Muscle of leg (tissue), 11 donors: ENCODE data around the gene CST1. TPM values are rescaled to one million over a fixed set of nuclear protein-coding genes. Genes with fewer than 3 reads are reported as not detected.
"Not testable (repeated sequence)": the region's sequence is repeated elsewhere in the genome, so short reads cannot be mapped to it uniquely, and the experiment has no call there.

Source experiments
- DNase-seq: peaks from one replicate; pipeline ENCODE4 v3.0.0; 2013
- H3K27ac ChIP-seq: one replicate; pipeline ENCODE4 v1.5.1; 2013; ENCODE audit warnings: mild to moderate bottlenecking, low read length, control low read depth
- H3K27me3 ChIP-seq: one replicate; pipeline ENCODE4 v1.6.1; 2013; ENCODE audit warnings: low read length; ENCODE audit not compliant: control insufficient read depth, insufficient read depth
- H3K36me3 ChIP-seq: one replicate; pipeline ENCODE4 v1.6.1; 2013; ENCODE audit warnings: low read length; ENCODE audit not compliant: control insufficient read depth, insufficient read depth
- H3K4me1 ChIP-seq: one replicate; pipeline ENCODE4 v1.6.1; 2013; ENCODE audit warnings: low read length; ENCODE audit not compliant: control insufficient read depth, insufficient read depth
- H3K4me3 ChIP-seq: one replicate; pipeline ENCODE4 v1.5.1; 2013; ENCODE audit warnings: low read length, control low read depth
- H3K9me3 ChIP-seq: replicated peaks from 2 replicates; pipeline ENCODE4 v1.6.1; 2013; ENCODE audit warnings: low read depth, low read length; ENCODE audit not compliant: control insufficient read depth
- WGBS: methylation state at CpG from one replicate; pipeline ENCODE4 v1.1.5; 2013; ENCODE audit warnings: missing lambda C conversion rate; ENCODE audit not compliant: insufficient coverage; 5-methylcytosine and 5-hydroxymethylcytosine counted together
- polyA plus RNA-seq, 8 donors: library from polyadenylated mRNA; unstranded; fragments of 120-200 nt; gene quantifications; one replicate each; pipeline versions ENCODE4 v1.2.1 to v1.2.3, GENCODE V29; 2013; ENCODE audit warnings: inconsistent platforms in 1 of 8, low replicate concordance in 1 of 8; ENCODE audit not compliant: insufficient read length in 8 of 8, insufficient read depth in 1 of 8
- total RNA-seq: library from RNA; stranded (reverse); fragments of 120-200 nt; gene quantifications from one replicate; pipeline ENCODE4 v1.2.4, GENCODE V29; 2013

CST1 gene
- total and polyA plus RNA-seq, 9 donors: not detected

DNA sequence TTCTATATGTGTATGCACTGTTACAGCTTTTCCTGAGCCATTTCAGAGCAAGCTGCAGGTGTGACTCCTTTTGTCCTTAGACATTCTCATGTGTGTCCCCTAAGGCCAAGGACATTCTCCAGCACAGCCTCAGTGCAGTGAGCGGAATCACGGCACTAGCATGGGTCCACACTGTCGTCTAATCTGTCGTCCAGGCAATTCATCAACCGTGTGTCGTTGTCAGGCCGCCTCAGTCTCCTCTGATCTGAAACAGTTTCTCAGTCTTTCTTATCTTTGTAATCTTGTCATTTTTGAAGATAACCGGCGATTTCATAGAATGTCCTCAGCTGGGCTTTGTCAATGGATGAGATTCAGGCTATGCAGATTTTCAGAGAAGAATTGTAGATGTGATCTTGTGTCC, 31.4 kb downstream of the CST1 start:
- not testable (repeated sequence) for H3K4me3 ChIP-seq, H3K36me3 ChIP-seq, H3K27ac ChIP-seq, H3K27me3 ChIP-seq, H3K9me3 ChIP-seq, H3K4me1 ChIP-seq, DNase-seq
- 68% methylated on average over 6 of the region's 9 CpGs for WGBS

DNA sequence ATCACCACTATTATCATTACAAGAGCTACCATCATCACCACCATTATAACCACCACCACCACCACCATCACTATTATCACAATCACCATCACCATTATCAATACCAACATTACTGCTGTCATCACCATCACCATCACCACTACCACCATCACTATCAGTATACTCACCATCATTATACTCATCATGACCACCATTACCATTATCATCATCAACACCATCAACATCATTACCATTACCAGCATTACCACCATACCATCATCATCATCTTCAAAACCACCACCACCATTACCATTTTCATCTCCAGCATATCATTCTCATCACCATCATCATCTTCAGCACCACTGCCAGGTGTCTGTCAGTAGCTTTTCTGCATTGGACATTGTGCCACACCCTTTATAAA, 39.0 kb downstream of the CST1 start:
- H3K4me1 ChIP-seq, H3K4me3 ChIP-seq, H3K36me3 ChIP-seq, DNase-seq, H3K9me3 ChIP-seq, H3K27me3 ChIP-seq, H3K27ac ChIP-seq: not testable (repeated sequence)

DNA sequence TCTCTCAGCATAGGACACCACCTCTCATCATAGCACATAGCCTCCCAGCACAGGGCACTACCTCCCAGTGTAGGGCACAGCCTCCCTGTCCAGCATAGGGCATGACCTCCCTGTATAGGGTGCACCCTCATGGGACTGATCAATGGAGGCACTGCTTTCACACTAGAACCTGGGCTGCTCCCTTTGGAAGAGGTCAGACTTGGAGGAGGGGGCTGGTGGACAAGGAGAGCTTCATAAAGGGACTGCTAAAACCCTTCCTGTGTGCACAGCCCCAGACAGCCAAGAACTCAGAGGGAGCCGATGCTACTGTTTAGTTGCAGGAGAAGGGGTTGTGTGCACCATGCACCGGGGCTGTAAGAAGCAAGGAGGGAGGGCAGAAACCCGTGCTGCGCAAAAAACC, 40.0 kb downstream of the CST1 start:
- no peak for DNase-seq
- H3K27ac ChIP-seq: no peak overlapping the region
- 87% methylated on average over 3 of the region's 4 CpGs for WGBS

DNA sequence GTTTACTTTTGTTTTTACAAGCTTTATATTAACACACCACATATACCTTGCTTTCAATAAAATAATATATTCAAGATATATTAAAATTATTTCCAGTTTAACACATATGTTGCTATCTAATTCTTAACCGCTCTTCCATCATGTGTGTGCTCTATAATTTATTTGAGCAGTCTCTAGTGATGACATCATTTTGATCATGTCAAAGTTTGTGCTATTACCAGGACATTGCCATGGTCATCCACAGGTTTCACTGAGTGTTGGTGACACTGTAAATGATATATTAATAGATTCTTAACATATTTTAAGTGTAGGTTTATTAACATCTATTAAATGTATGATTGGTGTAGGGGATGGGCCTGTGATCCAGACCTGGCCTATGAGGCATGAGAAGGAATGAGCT, 44.8 kb downstream of the CST1 start:
- H3K36me3 ChIP-seq: no peaks in the 10 kb centered on the region
- H3K4me1 ChIP-seq: no peaks in the 10 kb centered on the region
- DNase-seq: no peak
- H3K4me3 ChIP-seq: no peak overlapping the region
- no peak overlapping the region for H3K27ac ChIP-seq
- no peaks in the 10 kb centered on the region for H3K27me3 ChIP-seq
- H3K9me3 ChIP-seq: no peaks in the 10 kb centered on the region
- WGBS: no CpG with 5 or more reads among the region's 1 CpG

More for the DNA sequence above, 40.0 kb downstream of the CST1 start:
- Histone ChIP-seq H3K9me3 (no peaks in the 10 kb centered on the region), H3K27me3 (no peaks in the 10 kb centered on the region), H3K4me3 (no peak overlapping the region), H3K4me1 (no peaks in the 10 kb centered on the region), H3K36me3 (no peaks in the 10 kb centered on the region)

DNA sequence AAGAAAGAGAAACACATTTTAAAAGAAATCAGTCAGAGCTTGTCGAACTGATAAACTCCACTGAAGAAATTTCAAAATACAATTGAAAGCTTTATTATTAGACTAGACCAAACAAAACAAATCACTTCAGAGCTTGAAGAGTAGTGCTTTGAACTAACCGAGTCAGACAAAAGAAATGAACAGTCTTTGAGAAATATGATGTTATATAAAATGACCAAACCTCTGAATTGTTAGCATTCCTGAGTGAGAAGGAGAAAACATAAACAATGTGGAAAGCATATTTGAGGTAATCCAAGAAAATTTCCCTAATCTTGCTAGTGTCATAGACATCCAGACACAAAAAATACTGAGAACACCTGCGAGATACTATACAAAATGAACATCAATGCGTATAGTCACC, 48.7 kb downstream of the CST1 start:
- Histone ChIP-seq H3K36me3 (no peaks in the 10 kb centered on the region), H3K27me3 (peaks cover 2% of the 10 kb centered on the region), H3K27ac (no peak overlapping the region), H3K9me3 (no peaks in the 10 kb centered on the region), H3K4me3 (no peak overlapping the region), H3K4me1 (no peaks in the 10 kb centered on the region)
- no peak for DNase-seq
- WGBS: no CpG with 5 or more reads among the region's 4 CpGs

DNA sequence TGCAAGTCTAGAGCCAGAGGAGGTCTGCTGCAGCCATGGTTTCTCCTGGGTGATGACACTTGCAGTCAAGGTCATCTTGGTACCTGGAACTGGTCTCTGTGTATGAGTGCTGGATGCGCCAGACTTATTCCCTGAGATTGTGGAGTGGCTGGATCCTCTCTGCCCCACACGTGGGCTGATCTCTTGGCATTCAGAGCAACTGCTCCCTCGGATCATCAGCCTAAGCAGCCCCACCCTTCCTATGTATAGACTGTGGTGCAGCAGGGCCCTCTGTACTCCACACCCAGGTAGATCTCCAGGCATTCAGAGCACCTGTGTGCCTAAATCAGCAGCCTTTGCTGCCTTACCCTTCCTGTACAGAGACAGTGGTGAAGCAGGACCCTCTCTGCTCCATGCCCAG, 49.8 kb downstream of the CST1 start:
- no peak overlapping the region for H3K4me3 ChIP-seq
- no peaks in the 10 kb centered on the region for H3K9me3 ChIP-seq
- no peaks in the 10 kb centered on the region for H3K36me3 ChIP-seq
- H3K27me3 ChIP-seq: peaks cover 2% of the 10 kb centered on the region
- DNase-seq: no peak
- no peak overlapping the region for H3K27ac ChIP-seq
- no peaks in the 10 kb centered on the region for H3K4me1 ChIP-seq
- no CpG with 5 or more reads among the region's 3 CpGs for WGBS

DNA sequence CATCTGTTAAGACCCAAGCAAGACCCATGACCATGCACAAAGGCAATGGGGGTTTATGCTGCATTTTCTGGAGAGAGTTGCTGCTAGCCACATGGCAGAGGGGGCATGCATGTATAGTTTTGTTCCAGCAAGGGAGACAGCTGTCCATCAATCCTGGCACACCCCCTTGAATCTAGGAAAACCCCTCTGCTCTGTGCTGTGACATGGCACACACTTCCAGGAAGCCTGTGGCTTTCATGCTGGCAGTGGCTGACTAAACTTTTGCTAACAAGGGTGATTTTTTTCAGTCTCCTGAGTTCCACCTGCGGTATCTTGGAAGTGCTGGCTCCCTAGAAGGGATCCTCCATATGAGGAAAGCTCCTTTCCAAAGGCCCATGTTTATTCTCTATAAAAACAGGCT, 52.8 kb downstream of the CST1 start:
- Histone ChIP-seq H3K27me3 (peaks cover 2% of the 10 kb centered on the region), H3K27ac (no peak overlapping the region), H3K36me3 (no peaks in the 10 kb centered on the region), H3K4me1 (no peaks in the 10 kb centered on the region), H3K4me3 (no peak overlapping the region), H3K9me3 (no peaks in the 10 kb centered on the region)
- DNase-seq: no peak
- WGBS: no CpG with 5 or more reads among the region's 1 CpG

Other genes starting within 250 kb of the CST1 start
- gene CST9L, start 182.5 kb downstream of the CST1 start, total RNA-seq: not detected
- gene CST9L, start 182.5 kb downstream of the CST1 start, polyA plus RNA-seq: not detected
- not detected for gene CST9, start 145.0 kb downstream of the CST1 start, total RNA-seq
- not detected for gene CST9, start 145.0 kb downstream of the CST1 start, polyA plus RNA-seq
- gene CST3, start 113.0 kb downstream of the CST1 start, total RNA-seq: 70.0 TPM
- gene CST3, start 113.0 kb downstream of the CST1 start, polyA plus RNA-seq: 100 to 1,000 TPM in 7 of 8 donors, 10 to 100 TPM in 1; 84.7 to 145 (median 115) TPM
- gene CST4, start 61.9 kb downstream of the CST1 start, total RNA-seq: not detected
- not detected for gene CST4, start 61.9 kb downstream of the CST1 start, polyA plus RNA-seq
- gene CST2, start 75.8 kb upstream of the CST1 start, total RNA-seq: not detected
- gene CST2, start 75.8 kb upstream of the CST1 start, polyA plus RNA-seq: not detected
- gene CST5, start 128.8 kb upstream of the CST1 start, total RNA-seq: not detected
- gene CST5, start 128.8 kb upstream of the CST1 start, polyA plus RNA-seq: not detected
- not detected for gene GGTLC1, start 237.8 kb upstream of the CST1 start, total RNA-seq
- under 1 TPM in 1 of 8 donors, not detected in 7; 0.17 TPM for gene GGTLC1, start 237.8 kb upstream of the CST1 start, polyA plus RNA-seq